ENCODE data around the gene ESYT1.

The ESYT1 gene

DNA sequence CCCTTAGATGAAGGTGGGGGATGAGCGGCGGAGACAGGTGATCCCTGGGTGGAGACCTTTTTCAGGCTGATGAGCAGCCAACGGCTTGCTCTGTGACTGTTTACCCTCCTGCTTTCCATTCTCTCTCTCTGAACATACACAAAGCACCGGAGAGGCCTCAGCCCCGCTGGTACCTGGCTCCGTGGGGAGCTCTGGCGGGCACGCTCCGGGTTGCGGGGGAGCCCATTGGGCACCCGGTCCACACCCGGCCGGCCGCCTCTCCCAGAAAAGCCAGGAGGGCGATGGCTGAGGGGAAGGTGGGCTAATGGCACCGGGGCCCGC, 60.7 kb downstream of the ESYT1 start:
- no peak for DNase-seq (ENCODE audit: low read depth)

DNA sequence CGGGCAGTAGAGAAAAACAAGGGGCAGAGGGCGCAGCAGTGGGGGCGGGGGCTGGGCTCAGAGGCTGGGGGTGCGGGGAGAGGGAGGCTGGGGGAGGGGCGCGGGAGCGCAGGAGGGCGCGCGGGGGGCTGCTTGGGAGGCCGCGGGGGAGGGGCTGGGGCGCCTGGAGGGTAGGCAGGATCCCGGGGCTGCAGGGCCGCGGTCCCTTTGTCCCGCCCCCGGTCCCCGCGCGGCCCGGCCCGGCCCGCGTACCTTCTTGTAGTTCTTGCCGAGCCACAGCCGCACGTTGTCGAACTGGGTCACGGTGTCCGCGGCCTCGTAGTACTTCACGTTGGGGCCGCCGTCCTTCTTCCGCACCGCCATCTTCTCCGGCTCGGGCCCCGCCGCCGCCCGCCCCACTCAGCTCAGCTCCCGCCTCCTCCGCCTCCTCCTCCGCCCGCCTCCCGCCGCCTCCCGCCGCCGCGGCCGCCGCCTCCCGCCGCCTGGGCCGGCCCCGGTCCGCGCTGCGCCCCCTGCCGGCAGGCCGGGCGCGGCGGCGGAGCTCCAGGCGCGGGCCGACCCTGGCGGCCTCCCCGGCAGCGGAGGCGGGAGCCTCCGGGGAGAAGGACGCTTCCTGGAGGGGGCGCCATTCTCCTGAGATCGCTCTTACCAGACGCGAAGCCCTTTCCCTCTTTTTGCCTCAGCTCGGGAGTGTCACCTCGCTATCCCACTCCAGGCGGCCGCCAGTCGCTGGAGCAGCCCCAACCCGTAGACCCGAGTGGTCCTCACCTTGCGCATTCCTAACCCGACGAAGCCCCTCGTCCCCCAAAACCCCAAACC, 61.2 kb downstream of the ESYT1 start, which contains the start of gene SMARCC2:
TSS of gene SMARCC2 (minus strand) at position 385 of the 819 bp plus-strand sequence. CDS start at position 363, 22 bp downstream.
- peak; percentile 81 for DNase-seq (ENCODE audit: low read depth)

DNA sequence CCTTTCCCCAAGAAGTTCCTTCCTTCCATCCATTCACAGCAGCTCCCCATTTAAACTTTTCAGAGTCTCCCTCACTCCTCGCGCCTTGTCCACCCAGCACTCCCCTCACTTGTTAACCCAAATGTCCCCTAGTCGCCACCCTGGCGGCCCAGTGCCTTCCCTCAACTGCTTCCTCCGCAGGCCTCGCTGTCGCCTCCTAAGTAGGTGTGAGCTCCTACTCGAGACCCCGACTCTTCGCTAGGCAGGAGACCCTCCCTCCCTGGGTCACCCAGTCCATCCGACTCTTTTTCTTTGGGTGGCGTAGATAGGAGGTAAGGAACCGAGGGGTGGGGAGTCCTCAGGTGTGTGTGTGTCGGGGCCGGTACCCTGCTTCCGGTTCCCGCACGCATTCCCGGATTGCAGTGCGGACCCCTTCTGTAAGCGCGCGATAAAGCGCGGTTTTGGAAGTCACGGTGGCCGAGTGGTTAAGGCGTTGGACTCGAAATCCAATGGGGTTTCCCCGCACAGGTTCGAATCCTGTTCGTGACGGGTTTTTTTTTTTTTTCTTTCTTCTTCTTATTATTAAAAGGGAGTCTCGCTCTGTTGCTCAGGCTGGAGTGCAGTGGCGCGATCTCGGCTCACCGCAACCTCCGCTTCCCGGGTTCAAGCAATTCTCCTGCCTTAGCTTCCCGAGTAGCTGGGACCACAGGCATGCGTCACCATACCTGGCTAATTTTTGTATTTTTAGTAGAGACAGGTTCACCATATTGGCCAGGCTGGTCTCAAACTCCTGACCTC, 62.0 kb downstream of the ESYT1 start:
- peak; percentile 68 for DNase-seq (ENCODE audit: low read depth)

DNA sequence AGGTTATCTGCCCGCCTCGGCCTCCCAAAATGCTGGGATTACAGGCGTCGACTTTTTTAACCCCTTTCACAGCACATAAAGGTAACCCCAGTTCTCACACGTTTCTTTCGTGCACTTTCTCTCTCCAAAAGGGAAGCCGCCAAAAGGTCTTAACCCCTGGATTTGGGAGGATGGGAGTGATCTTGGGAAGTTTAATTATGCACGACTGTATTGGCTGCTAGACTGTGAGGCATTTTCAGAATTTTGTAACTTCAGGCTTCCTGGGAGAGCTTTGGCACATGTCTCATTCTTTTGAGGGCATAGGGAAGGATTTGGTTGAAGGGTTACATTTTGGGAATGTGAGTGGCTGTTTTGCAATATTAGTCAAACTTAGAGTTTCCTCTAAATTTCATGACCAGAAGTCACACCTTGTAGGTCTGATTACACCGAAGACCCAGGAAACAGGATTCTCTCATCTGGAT, 62.7 kb downstream of the ESYT1 start:
- peak; percentile 77 for DNase-seq (ENCODE audit: low read depth)

DNA sequence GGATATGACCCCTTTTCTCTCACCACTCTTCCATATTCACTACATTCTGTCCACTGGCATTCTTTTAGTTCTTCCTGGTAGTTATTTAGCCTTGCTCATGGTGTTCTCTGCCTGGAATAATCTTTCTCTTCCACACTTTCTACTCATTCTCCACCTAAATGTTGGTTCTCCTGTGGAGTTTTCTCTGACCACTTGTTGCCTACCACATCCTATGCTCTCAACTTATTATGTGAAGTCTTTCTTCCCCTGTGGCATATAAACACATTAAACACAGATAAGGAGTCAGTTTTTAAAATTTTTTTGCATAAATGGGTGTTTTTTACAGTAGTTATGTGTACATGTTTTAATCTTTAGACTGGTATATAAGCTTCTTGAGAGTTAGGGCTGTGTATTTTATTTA, 64.5 kb downstream of the ESYT1 start:
- no peak for DNase-seq (ENCODE audit: low read depth)

DNA sequence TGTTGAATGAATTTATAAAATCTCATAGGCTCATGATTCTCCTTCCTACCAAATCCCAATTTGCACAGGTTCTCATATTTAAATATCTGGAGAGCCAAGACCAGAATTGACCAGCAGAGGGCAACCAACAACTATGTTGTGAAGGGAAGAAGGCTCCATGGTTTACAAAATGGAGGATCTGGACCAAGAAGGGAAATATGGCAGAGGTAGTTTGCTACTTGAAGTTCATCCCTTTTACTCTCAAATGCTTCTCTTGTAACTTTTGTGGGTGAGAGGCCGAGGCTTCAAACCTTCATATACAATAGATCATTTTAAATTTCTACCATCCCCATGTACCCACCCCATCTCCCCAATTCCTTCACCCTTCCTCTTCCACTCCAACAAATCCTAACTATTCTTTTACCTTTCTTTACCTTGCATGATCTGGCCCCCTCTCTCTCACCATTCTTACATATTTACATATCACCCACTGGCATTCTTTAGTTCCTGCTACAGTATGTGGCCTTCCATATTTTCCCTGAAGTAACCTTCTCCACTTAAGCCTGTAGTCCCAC, 65.0 kb downstream of the ESYT1 start:
- DNase-seq (ENCODE audit: low read depth), result peak; percentile 74
